HG03135 (cell line): ENCODE data around the gene WNK4.

Experiments
- ATAC-seq: cut with Tn5 transposase; IDR thresholded peaks from one replicate; pipeline ENCODE4 v1.9.1; 2021; ENCODE audit warnings: mild to moderate bottlenecking, moderate library complexity; ENCODE audit not compliant: unreplicated experiment

Gene WNK4

GRCh38 chr17:42832934-42833766 is 52.7 kb downstream of the WNK4 start, which contains the start of gene PSME3:
PSME3 (plus strand) TSS chr17:42833397; CDS start chr17:42833632, 235 bp downstream.
- peak; percentile 65 for ATAC-seq

DNA sequence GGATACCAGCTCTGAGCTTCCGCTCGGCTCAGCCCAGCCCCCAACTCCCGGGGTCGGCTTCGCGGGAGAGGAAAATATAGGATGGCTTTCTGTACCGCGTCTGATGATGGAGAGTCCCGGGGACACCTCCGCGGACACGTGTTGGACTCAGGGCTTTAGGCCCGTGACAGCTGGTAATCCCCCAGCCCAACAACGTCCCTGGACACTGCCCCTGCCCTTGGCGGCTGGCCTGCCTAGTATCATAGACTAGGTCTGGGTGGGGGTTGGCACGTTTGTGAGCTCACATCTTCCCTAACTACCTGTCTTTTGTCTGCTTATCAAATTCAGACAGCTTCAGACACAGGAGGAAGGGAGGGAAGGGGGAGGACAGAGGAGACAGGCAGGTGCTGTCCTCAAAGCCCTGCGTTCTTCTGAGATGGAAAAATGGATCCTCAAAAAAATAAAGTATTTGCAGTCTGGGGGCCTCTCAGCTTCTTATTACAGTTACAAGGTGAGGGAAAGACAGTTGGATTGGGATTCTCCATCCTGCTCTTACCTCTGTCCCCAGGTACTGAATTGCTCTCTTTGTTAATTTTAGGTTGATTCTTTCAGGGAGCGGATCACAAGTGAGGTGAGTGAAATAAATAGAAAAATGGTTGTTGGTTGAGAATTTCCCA is 53.5 kb downstream of the WNK4 start:
- ATAC-seq = peak; percentile 21

GRCh38 chr17:42835732-42836131 is 55.3 kb downstream of the WNK4 start:
- no peak for ATAC-seq

DNA sequence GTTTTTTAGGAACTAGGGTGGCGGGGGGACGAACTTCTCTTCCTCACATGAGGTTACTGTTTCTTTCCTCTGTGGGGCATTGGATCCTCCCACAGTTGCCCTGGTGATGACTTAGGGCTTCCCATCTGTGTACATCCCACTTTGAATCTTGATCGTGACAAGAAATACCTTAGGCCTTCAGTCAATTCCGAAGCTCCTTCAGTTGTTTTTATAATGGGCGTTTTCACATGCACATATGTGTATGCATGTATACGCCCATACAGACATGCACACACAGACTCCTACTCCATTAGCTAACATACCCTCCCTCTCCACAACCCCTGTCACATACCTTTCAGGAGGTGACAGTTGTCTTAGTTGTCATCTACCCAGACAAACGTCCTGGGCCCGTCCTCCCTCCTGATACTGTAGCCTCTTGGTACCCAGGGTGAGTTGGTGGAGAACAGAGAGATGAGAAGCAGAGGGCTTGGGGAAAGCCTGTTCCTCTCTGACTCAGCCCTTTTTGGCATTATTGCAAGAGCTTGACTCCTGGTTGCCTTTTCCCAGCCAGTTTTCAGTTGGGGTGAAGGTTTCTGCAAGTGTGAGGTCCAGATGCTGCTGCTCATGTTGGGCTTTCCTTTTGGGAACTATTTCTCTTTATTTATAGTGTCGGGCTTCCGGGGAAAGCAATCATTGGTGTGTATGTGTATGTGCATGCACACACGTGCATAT is 61.7 kb downstream of the WNK4 start:
- ATAC-seq = no peak

DNA sequence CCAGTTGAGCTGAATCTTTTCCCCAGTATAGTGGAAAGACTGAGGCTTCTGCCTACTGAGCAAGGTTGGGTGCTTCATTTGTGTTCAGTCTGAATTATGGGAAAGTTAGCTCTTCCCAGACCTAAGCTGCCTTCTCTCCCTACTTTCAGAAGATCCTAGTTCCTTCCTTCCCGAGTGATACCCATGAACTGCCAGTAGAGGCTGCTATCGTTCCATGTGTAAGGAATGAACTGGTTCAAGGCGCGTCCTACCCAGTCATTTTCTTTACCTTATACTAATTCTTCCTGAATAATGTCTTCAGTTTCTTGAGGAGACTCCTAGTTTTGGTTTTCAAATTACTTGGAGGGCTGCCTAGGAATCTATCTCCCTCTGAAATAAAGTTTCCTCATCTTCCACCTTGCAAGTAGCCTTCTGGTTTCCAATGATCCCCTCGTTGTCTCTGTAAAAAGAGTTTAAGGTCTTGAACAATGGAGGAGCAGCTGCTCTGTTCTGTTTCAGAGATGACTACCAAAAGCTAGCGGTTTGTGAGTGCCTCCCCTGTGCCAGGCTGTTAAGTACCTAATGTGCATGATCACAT is 63.0 kb downstream of the WNK4 start:
- no peak for ATAC-seq

GRCh38 chr17:42844271-42844670 is 63.9 kb downstream of the WNK4 start, which contains the start of gene AOC2:
AOC2 (plus strand) TSS chr17:42844580; CDS start chr17:42844627, 47 bp downstream.
- no peak for ATAC-seq

- no peak for ATAC-seq
These were observed 64.5 kb downstream of the WNK4 start for GRCh38 chr17:42844761-42845555.

DNA sequence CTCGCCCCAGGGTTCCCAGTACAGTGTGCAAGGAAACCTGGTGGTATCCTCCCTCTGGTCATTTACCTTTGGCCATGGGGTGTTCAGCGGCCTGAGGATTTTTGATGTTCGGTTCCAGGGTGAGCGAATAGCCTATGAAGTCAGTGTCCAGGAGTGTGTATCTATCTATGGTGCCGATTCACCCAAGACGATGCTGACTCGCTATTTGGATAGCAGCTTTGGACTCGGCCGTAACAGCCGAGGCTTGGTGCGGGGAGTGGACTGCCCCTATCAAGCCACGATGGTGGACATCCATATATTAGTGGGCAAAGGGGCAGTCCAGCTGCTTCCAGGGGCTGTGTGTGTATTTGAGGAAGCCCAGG is 65.1 kb downstream of the WNK4 start:
- ATAC-seq = no peak

- no peak for ATAC-seq
These were observed 65.6 kb downstream of the WNK4 start for GRCh38 chr17:42845918-42846593.
